GM19043 (cell line): ENCODE measurements around the gene FURIN.
"Not testable (repeated sequence)": the region's sequence is repeated elsewhere in the genome, so short reads cannot be mapped to it uniquely, and the experiment has no call there.

ENCODE experiments used
- ATAC-seq: cut with Tn5 transposase; IDR thresholded peaks from one replicate; pipeline ENCODE4 v1.9.1; 2021; ENCODE audit warnings: low read depth; ENCODE audit not compliant: unreplicated experiment

FURIN gene

GRCh38 chr15:90868261-90868689 is at the start of gene FURIN:
TSS of gene FURIN (plus strand) at chr15:90868588. CDS start at chr15:90875741, 7,153 bp downstream.
- no peak for ATAC-seq

GRCh38 chr15:90819390-90819789 is 49.0 kb upstream of the FURIN start:
- no peak for ATAC-seq

- no peak for ATAC-seq
Observed at GRCh38 chr15:90819850-90820249, 48.5 kb upstream of the FURIN start.

GRCh38 chr15:90820481-90820880 is 47.9 kb upstream of the FURIN start:
- ATAC-seq, result no peak

GRCh38 chr15:90822204-90822955 is 46.0 kb upstream of the FURIN start:
- ATAC-seq, result no peak

- ATAC-seq, result no peak
Observed at GRCh38 chr15:90823455-90823974, 44.9 kb upstream of the FURIN start.

GRCh38 chr15:90825115-90825899 is 43.1 kb upstream of the FURIN start:
- not testable (repeated sequence) for ATAC-seq

- ATAC-seq, result not testable (repeated sequence)
Observed at GRCh38 chr15:90826206-90826885, 42.0 kb upstream of the FURIN start.

- ATAC-seq, result no peak
Observed at GRCh38 chr15:90826886-90827435, 41.4 kb upstream of the FURIN start.

GRCh38 chr15:90828111-90828510 is 40.3 kb upstream of the FURIN start:
- no peak for ATAC-seq

GRCh38 chr15:90829126-90829525 is 39.3 kb upstream of the FURIN start:
- ATAC-seq, result no peak

- no peak for ATAC-seq
Observed at GRCh38 chr15:90829942-90830440, 38.4 kb upstream of the FURIN start.

GRCh38 chr15:90834626-90835025 is 33.8 kb upstream of the FURIN start:
- no peak for ATAC-seq

GRCh38 chr15:90836296-90836871 is 32.0 kb upstream of the FURIN start:
- no peak for ATAC-seq

- no peak for ATAC-seq
Observed at GRCh38 chr15:90837094-90837493, 31.3 kb upstream of the FURIN start.

- no peak for ATAC-seq
Observed at GRCh38 chr15:90838139-90838538, 30.2 kb upstream of the FURIN start.

- no peak for ATAC-seq
Observed at GRCh38 chr15:90838544-90838943, 29.8 kb upstream of the FURIN start.

GRCh38 chr15:90839187-90840071 is 29.0 kb upstream of the FURIN start:
- ATAC-seq, result peak; percentile 81

- no peak for ATAC-seq
Observed at GRCh38 chr15:90840157-90840855, 28.1 kb upstream of the FURIN start.
